RCC 7860 (cell line): ENCODE measurements around the gene MIF4GD.
"Not testable (repeated sequence)": the region's sequence is repeated elsewhere in the genome, so short reads cannot be mapped to it uniquely, and the experiment has no call there.

ENCODE experiments used
- DNase-seq: peaks from one replicate; pipeline ENCODE4 v3.0.0-alpha.2; 2015; ENCODE audit warnings: low spot score
- FAIRE-seq: peaks from 2 replicates; lab custom pipeline; 2012; peaks lifted over from hg19 to GRCh38; lab: Jason Lieb, UNC

The MIF4GD gene

GRCh38 chr17:75262112-75262606, 8.9 kb downstream of the MIF4GD start:
- no peak for FAIRE-seq
- no peak for DNase-seq

- peak; percentile 36 for FAIRE-seq
- DNase-seq = peak; percentile 78
These were observed 9.5 kb downstream of the MIF4GD start, which contains the start of the genes GGA3 and MRPS7 for GRCh38 chr17:75261336-75262111. TSS of gene GGA3 (minus strand) at chr17:75261606. CDS start at chr17:75261587, 19 bp downstream. TSS of gene MRPS7 (plus strand) at chr17:75261879. CDS start at chr17:75261901, 22 bp downstream.

- FAIRE-seq (no peak), DNase-seq (no peak)
These were observed 10.2 kb downstream of the MIF4GD start for GRCh38 chr17:75260641-75261335.

GRCh38 chr17:75257228-75257627, 13.8 kb downstream of the MIF4GD start:
- FAIRE-seq, DNase-seq: not testable (repeated sequence)

GRCh38 chr17:75255954-75256698, 14.9 kb downstream of the MIF4GD start:
- not testable (repeated sequence) for DNase-seq, FAIRE-seq

- no peak for FAIRE-seq
- no peak for DNase-seq
These were observed 18.8 kb downstream of the MIF4GD start for GRCh38 chr17:75252039-75252816.

GRCh38 chr17:75250009-75250471, 21.0 kb downstream of the MIF4GD start:
- DNase-seq (no peak), FAIRE-seq (no peak)

- no peak for DNase-seq
- no peak for FAIRE-seq
These were observed 21.5 kb downstream of the MIF4GD start for GRCh38 chr17:75249564-75249963.

GRCh38 chr17:75246404-75246803, 24.6 kb downstream of the MIF4GD start:
- DNase-seq (no peak), FAIRE-seq (no peak)

GRCh38 chr17:75245011-75245410, 26.0 kb downstream of the MIF4GD start:
- DNase-seq (no peak), FAIRE-seq (no peak)

GRCh38 chr17:75244133-75244866, 26.7 kb downstream of the MIF4GD start:
- DNase-seq (no peak), FAIRE-seq (no peak)

GRCh38 chr17:75242461-75243042, 28.5 kb downstream of the MIF4GD start:
- FAIRE-seq (no peak), DNase-seq (no peak)

- DNase-seq (no peak), FAIRE-seq (no peak)
These were observed 29.0 kb downstream of the MIF4GD start for GRCh38 chr17:75241996-75242460.

GRCh38 chr17:75241502-75241901, 29.5 kb downstream of the MIF4GD start:
- DNase-seq = no peak
- no peak for FAIRE-seq

- DNase-seq (no peak), FAIRE-seq (no peak)
These were observed 29.9 kb downstream of the MIF4GD start for GRCh38 chr17:75241143-75241430.

GRCh38 chr17:75240394-75241142, 30.5 kb downstream of the MIF4GD start:
- DNase-seq (no peak), FAIRE-seq (no peak)

GRCh38 chr17:75239778-75240393, 31.1 kb downstream of the MIF4GD start:
- FAIRE-seq = no peak
- DNase-seq = no peak

GRCh38 chr17:75239214-75239613, 31.8 kb downstream of the MIF4GD start:
- DNase-seq (no peak), FAIRE-seq (no peak)
